GM19455 (cell line): ENCODE results near the gene ABCF3.

Experiments used
- ATAC-seq: cut with Tn5 transposase; IDR thresholded peaks from one replicate; pipeline ENCODE4 v1.9.1; 2021; ENCODE audit not compliant: unreplicated experiment

ABCF3 gene

GRCh38 chr3:184167786-184168185 is 18.2 kb upstream of the ABCF3 start:
- no peak for ATAC-seq

- no peak for ATAC-seq
These were observed 17.5 kb upstream of the ABCF3 start for GRCh38 chr3:184168363-184169120.

- ATAC-seq = no peak
These were observed 15.8 kb upstream of the ABCF3 start for GRCh38 chr3:184169896-184170875.

- no peak for ATAC-seq
These were observed 14.4 kb upstream of the ABCF3 start for GRCh38 chr3:184171562-184171961.

GRCh38 chr3:184172681-184173373 is 13.2 kb upstream of the ABCF3 start:
- ATAC-seq = no peak

- ATAC-seq = no peak
These were observed 12.7 kb upstream of the ABCF3 start for GRCh38 chr3:184173374-184173722.

- ATAC-seq = no peak
These were observed 11.7 kb upstream of the ABCF3 start for GRCh38 chr3:184174284-184174645.

GRCh38 chr3:184174646-184175492 is 11.1 kb upstream of the ABCF3 start, which contains the start of gene AP2M1:
Gene AP2M1 (plus strand): TSS chr3:184174855. CDS start chr3:184176994, 2,139 bp downstream.
- peak; percentile 93 for ATAC-seq

- ATAC-seq = no peak
These were observed 10.5 kb upstream of the ABCF3 start for GRCh38 chr3:184175506-184175905.

- ATAC-seq = no peak
These were observed 10.0 kb upstream of the ABCF3 start for GRCh38 chr3:184175981-184176376.

- ATAC-seq = no peak
These were observed 9.3 kb upstream of the ABCF3 start for GRCh38 chr3:184176377-184177330.

GRCh38 chr3:184177331-184177731 is 8.7 kb upstream of the ABCF3 start:
- no peak for ATAC-seq

GRCh38 chr3:184177767-184178306 is 8.2 kb upstream of the ABCF3 start:
- no peak for ATAC-seq

- ATAC-seq = no peak
These were observed 7.4 kb upstream of the ABCF3 start for GRCh38 chr3:184178521-184179138.

- ATAC-seq = no peak
These were observed 5.8 kb upstream of the ABCF3 start for GRCh38 chr3:184180165-184180564.

GRCh38 chr3:184181596-184181995 is 4.4 kb upstream of the ABCF3 start:
- no peak for ATAC-seq

- ATAC-seq = no peak
These were observed 2.3 kb upstream of the ABCF3 start for GRCh38 chr3:184183679-184184078.

- no peak for ATAC-seq
These were observed 1.3 kb upstream of the ABCF3 start for GRCh38 chr3:184184546-184185230.
